ENCODE results near the gene MLC1.

GRCh38 chr22:50089682-50090411 is 4.6 kb upstream of the MLC1 start, which contains the start of gene MOV10L1:
- TF ChIP-seq CTCF (IDR thresholded peaks at IDR 0.05) (no peak), POLR2A (IDR thresholded peaks at IDR 0.05) (no peak)
